Esophagus muscularis mucosa (tissue), 4 donors: ENCODE data around the gene NSMCE1.

Experiments used
- EP300 ChIP-seq: sonication (generic); formaldehyde crosslinking; IDR thresholded peaks from one replicate; pipeline ENCODE4 v1.6.1; 2017; ENCODE audit warnings: antibody characterized with exemption
- POLR2A ChIP-seq: fragments of 450-650 bp; IDR thresholded peaks from one replicate; pipeline ENCODE4 v1.6.1; 2017; ENCODE audit warnings: antibody characterized with exemption, moderate library complexity, mild to moderate bottlenecking, low read depth
- POLR2AphosphoS5 ChIP-seq, 2 donors: sonication (generic); formaldehyde crosslinking; IDR thresholded peaks; one replicate each; pipeline ENCODE4 v1.6.1; 2017; ENCODE audit warnings: antibody characterized with exemption in 2 of 2
- TF ChIP-seq, protein P1 (sequence below), 3 experiments: fragments of 200-600 bp in 2 of 3; fragments of 450-650 bp in 1 of 3; sonication (generic) in 2 of 3; IDR thresholded peaks; one replicate each; pipeline ENCODE4 v1.5.1; 2017 to 2019; ENCODE audit warnings: antibody characterized with exemption in 3 of 3, mild to moderate bottlenecking in 2 of 3, moderate library complexity in 1 of 3

DNA sequence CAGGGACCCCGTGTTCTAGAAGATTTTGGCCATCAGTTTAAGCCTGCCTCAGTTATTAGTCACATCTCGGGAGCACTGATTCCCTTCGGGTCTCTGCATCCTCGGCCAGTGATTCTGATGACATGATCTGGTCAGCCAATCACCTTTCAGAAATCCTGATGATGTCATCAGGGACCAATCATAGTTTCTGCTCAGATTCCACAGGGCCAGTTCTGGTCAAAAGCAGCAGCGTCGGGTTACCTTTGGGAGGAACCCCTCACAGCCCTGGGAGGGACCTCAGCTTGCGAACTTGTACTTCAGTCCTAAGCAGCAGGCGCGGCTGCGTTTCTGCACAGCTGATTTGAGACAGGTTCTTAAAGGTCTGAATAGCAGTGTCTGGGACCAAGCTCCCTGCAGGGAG, 51.3 kb downstream of the NSMCE1 start:
- TF ChIP-seq POLR2AphosphoS5 (IDR thresholded peaks at IDR 0.05): no peak
- TF ChIP-seq POLR2A: no peak
- TF ChIP-seq, protein P1, sequence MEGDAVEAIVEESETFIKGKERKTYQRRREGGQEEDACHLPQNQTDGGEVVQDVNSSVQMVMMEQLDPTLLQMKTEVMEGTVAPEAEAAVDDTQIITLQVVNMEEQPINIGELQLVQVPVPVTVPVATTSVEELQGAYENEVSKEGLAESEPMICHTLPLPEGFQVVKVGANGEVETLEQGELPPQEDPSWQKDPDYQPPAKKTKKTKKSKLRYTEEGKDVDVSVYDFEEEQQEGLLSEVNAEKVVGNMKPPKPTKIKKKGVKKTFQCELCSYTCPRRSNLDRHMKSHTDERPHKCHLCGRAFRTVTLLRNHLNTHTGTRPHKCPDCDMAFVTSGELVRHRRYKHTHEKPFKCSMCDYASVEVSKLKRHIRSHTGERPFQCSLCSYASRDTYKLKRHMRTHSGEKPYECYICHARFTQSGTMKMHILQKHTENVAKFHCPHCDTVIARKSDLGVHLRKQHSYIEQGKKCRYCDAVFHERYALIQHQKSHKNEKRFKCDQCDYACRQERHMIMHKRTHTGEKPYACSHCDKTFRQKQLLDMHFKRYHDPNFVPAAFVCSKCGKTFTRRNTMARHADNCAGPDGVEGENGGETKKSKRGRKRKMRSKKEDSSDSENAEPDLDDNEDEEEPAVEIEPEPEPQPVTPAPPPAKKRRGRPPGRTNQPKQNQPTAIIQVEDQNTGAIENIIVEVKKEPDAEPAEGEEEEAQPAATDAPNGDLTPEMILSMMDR (IDR thresholded peaks at IDR 0.05): no peak
- no peak for TF ChIP-seq EP300
